Stimulated activated CD8-positive, alpha-beta memory T cell treated with anti-CD3 and anti-CD28 coated beads, Interleukin-7, amount 100 ng/mL, for 1 hour (primary cell): ENCODE results near the gene ATP6V1G2.
"Not testable (repeated sequence)": the region's sequence is repeated elsewhere in the genome, so short reads cannot be mapped to it uniquely, and the experiment has no call there.

Source experiments
- DNase-seq, 2 donors: peaks; one replicate each; pipeline ENCODE4 v3.0.0-alpha.2; 2020; ENCODE audit warnings: low read depth in 2 of 2

The ATP6V1G2 gene

DNA sequence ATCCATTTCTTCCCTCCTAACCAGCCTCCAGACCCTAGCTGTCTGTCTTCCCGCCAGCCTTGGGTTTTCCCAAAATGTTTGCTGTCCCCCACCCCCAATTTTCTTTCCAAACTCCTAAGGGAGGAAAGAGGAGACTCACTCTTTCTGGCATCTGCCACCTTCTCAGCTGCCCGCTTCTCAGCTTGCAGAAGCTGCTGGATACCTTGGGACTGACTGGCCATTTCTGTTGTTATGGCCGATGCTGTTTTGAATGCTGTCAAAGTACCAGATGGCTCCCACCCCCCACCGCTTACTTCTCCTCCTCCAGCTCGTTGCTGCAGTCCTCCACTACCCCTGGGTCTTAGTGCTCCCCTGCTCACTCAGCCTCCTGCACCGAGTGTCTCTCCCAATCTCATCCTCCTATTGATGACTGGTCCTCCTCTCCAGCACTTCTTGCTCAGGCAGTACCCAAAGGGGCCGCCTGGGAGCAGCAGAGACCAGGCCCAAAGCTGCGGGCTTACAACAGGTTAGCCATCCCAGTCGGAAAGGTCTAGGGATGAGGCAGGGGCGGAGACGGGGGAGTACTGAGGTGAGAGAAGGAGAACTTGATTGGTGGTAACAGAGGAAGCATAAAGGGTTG lies at the start of gene ATP6V1G2:
TSS of gene ATP6V1G2 (minus strand) at position 270 of the 619 bp plus-strand sequence. CDS start at position 221, 49 bp downstream.
- DNase-seq: peak; percentile 55 to 73

DNA sequence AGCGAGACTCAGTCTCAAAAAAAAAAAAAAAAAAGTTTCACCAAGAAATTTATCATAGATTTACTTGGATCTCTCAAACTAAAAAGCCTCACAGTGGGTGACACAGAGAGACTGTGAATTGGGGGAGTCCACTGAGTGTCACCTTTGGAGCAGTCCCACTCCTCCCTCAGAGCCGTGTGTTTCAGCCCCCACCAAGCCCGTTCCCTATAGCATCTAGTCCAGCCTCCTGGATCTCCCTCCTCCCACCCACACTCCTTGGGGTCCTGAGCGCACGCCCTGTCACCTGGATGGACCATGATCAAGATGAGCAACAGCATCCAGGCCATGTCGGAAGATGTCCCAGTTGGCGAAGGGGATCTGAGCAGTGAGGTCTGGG lies 46.0 kb upstream of the ATP6V1G2 start:
- DNase-seq: no peak

DNA sequence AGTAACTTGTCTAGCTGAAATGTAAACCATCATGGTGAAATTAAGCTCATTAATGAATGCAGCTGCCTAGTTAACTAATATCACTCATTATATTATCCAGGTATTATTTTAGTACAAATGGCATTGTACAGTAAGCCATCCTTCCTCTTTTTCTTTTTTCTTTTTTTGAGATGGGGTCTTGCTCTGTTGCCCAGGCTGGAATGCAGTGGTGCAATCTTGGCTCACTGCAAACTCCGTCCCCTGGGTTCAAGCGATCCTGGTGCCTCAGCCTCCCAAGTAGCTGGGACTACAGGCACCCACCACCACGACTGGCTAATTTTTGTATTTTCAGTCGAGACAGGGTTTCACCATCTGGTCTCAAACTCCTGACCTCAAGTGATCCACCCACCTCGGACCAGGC lies 44.3 kb upstream of the ATP6V1G2 start:
- not testable (repeated sequence) for DNase-seq

DNA sequence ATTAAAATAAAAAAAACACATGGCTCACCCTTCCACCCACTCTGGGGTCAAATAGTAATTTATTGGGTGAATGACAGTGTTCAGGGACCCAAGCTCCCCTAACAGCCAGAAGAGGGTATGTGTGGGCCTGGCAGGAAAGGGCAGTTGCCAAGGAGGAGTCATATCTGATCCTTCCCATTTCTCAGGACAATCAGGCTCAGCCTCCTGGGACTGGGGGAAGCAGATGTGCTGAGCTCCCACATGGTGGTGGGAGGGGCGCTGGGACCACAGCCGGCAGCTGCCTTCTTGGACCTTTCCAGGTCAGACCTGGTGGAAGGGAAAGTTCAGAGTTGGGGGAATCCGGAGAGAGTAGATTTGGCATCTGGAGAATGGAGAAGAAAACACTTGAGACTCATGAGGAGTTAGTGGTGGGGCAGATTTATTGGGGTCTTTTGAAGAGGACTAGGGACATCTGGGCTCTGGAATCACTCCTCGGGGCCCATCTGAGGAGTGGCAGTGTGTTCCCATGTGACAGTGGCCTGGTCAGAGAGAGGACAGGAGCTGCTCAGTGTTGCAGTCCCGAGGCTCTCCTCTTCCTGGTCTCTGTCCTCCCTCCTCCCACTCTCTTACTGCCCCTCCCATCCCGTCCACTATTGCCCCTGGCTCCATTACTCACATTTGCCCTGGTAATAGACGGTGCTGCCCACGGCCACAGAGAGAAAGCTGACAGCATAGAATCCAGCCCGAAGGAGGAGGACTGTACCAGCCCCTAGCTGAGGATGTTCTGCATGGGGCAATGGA lies 42.7 kb upstream of the ATP6V1G2 start:
- DNase-seq: no peak

DNA sequence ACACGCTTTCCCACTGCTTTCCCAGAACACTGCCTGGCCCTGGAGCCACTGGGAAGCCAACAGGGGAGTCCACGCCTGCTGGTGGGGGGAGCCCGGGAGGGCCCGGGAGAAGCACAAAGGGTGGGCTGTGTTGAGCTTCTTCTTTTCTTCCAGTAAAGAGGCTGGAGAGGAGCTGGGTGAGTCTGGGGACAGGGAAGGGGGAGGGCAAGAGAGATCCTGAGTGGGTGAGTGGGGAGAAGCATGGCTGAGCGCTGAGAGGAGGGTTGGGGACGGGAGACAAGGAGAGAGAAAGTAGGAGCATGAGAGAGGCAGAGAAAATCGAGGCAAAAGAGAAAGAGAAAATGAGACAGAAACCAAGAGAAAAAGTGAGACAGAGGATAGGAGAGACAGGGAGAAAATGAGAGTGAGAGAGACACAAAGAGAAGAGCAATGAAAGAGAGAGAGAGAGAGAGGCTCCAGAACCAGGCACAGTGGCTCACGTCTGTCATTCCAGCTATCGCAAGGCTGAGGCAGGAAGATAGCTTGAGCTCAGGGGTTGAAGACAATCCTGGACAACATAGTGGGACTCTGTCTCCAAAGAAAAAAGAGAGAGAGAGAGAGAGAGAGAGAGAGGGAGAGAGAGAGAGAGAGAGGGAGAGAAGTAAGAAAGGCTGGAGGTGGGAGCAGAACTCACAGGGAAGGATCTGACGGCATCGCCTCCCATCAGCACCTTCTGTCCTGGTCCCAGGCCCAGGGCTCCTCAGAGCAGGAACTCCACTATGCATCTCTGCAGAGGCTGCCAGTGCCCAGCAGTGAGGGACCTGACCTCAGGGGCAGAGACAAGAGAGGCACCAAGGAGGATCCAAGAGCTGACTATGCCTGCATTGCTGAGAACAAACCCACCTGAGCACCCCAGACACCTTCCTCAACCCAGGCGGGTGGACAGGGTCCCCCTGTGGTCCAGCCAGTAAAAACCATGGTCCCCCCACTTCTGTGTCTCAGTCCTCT lies 41.7 kb upstream of the ATP6V1G2 start:
- DNase-seq: no peak

DNA sequence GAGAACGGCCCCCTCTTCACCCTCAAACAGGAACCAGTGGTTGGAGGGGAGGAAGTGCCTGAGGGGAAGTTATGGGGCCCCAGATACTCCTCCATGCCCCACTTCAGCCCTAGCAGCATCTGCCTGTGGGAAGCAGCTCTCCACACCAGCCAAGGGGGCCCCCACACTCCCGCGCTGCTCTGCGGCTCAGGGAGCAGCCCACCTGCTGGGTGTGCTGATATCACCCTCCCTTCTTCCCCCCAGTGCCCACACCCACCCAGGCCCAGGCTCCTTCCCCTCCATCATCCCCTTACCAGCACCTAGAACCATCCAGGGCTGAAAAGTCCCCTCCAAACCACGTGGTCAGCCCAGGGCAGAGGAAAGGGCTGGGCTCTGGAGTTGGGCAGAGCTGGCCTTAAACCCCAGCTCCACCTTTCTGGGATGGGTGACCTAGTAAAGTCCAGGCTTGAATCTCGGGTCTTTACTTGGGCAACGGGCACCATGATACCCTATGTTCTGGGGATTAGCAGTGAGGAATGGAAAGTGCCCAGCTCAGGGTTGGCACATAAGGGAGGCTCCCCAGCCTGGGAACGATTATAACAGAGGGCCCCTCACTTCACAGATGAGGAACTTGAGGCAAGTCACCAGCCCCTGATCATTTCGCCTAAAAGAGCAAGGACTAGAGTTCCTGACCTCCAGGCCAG lies 40.3 kb upstream of the ATP6V1G2 start:
- DNase-seq: no peak

DNA sequence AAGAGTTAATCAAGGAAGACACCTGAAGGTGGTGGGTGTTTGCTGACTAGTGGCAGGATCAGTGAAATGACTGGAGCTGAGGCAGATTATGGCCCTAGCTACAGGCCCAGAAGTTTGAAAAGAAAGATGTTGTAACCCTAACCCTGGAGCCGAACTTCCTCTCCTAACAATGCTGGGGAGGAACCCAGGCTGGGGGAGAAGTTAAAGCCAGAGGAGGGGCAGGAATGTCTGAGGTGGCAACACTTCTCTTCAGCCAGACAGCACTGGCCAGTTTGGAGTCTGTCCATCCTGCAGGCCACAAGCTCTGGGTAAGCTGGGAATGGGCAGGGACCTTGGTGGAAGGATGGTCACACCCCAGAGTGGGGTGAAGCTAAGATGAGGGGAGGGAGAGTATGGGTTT lies 39.6 kb upstream of the ATP6V1G2 start, which contains the start of gene LST1:
TSS of gene LST1 (plus strand) at position 270 of the 400 bp plus-strand sequence. CDS start 1,023 bp downstream, outside the sequence.
- no peak for DNase-seq

DNA sequence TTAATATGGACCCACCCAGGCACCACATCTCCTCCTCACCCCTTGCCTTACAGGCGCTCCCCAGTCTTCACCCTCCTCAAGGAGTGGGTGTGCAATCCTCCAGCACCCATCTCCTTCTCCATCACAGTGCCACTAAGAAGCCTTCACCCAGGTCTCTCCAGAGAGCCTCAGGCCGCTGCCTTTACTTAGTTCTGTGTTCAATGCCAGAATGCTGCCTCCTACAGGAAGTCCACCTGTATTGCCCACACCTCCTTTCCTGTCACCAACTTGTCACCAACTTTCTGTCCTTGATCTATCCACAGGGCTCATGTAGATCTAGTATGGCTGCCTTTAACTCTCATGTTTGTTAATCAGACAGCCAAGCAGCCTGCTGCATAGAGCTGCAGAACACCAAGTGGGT lies 39.1 kb upstream of the ATP6V1G2 start:
- DNase-seq: no peak

DNA sequence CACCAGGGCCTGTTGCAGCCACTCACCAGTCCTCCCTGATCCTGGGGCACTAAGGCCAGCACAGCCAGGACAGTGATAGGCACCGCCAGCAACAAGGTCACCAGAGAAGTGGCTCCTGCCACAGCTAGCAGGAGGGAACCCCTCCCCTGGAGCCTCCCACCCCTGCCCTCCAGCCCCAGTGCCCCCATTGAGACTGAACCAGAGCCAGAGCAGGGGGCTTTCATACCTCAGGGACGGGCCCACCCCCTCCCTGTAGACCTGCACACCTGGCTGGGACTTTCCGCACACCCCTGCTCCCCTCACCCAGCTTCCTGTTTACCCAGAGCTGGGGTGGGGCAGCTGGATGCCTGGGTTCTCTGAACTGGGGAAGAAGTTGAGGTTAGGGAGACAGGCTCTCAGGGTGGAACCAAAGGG lies 35.8 kb upstream of the ATP6V1G2 start, which contains the start of gene LTB:
TSS of gene LTB (minus strand) at position 195 of the 414 bp plus-strand sequence. CDS start at position 188, 7 bp downstream.
- no peak for DNase-seq

DNA sequence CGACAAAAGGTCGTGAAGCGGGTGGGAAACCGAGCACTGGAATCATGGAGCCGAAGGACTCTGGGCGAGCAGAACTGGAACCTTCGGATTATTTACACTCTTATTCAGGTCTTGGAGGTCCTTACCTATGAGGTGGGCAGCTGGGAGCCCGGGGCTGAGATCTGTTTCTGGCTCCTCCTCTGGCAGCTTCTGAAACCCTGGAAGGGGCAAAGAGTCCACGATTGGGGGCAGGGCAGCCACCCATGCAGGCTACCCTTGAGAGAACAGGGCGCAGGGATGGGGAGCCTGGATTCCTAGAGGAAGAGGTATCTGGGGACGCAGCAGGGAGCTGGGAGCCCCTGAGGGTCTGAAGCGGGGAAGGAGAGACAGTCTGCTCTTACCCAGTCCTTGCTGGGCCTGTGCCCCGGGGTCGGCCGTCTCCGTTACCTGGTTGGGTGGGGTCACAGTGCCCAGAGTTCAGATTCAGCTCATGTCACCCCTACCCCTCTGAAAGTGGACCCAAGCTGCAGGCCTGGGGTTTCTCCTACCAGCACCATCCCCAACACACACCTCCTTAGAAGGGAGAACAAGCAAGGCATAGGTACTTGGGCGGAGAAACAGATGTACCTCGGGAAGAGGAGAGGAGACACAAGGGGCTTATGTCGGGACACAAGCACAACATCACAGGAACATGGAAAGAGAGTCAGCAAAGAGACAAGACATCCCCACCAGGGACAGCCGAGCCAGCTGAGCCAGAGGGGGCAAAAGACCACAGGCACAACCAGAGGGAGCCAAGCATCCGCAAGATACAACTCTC lies 35.2 kb upstream of the ATP6V1G2 start:
- DNase-seq: no peak

DNA sequence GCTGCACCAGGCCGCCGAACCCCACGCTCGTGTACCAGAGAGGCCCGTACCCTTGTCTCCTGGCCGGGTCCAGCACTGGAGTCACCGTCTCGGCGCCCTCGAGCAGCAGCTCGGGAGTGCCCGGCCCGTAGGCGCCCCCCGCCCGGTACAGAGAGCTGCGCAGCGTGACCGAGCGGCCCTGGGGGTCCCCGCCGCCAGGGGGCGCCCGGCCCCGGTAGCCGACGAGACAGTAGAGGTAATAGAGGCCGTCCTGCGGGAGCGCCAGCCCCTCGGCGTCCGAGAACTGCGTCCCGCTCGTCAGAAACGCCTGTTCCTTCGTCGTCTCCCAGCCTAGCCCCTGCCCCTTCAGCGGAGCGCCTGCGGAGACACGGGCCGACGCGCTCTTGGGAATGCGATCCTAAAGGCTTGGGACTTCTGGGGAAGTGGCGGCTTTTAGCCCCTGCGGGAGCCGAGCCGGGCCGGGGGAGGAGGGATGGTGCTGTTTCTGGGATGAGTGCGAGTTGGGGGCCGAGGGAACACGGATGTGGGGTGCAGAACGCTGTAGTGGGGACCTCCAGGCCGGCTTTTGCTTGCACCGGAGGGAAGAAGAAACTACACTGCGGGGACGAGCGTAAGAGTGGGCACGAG lies 34.5 kb upstream of the ATP6V1G2 start:
- DNase-seq: peak; percentile 82 to 86

DNA sequence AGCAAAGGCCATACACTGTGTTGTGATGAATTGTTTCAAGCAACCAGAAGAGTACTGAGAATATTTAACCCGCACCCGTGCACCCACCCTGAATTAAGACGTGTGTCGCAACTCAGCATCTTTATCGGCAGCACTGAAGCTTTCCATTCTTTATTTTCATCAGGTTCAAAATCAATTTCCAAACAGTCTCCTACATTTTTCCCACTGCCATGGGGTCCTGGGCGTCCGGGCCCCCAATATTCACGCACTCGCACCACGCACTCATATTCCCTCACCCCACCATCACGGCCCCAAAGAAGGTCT lies 34.0 kb upstream of the ATP6V1G2 start:
- no peak for DNase-seq

DNA sequence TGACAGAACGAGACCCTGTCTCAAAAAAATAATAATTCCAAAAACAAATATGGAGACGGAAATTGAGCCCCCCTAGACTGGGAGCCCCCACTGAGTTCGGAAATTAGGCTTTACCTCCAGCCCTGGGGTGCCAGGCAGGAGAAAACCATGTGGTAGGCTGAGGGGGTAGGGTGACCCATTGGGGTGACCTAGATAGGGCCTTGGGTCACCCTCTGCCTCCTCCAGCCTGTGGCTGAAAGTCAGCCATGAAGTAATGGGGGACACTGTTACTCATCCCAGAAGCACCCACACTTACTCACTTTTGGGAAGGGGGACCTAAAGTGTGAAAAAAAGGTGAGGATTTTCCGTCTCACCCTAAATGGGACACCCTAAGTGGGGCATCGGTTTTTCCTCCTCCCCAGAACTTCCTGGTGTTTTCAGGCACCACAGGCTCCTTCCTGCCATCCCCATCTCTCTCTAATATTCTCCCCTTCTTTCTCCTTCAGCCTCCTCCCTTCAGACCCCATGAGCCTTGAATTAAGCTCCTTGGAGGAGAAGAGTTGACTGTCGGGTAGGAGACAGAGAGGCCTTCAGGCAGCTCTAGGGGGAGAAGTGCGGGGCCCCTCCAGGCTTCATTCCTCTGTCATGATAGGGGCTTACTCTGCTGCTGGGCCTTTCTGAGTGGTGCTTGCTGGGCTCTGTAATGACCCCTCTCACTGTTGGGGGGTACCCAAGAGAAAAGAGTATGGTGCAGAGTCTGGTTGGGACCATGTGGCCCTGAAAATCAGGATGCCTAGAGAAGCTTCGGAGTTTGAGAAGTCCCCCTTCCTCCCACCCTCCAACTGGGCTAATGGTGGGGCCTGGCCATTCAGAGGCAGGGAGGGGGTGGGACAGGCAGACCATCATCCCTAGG lies 33.4 kb upstream of the ATP6V1G2 start:
- no peak for DNase-seq

DNA sequence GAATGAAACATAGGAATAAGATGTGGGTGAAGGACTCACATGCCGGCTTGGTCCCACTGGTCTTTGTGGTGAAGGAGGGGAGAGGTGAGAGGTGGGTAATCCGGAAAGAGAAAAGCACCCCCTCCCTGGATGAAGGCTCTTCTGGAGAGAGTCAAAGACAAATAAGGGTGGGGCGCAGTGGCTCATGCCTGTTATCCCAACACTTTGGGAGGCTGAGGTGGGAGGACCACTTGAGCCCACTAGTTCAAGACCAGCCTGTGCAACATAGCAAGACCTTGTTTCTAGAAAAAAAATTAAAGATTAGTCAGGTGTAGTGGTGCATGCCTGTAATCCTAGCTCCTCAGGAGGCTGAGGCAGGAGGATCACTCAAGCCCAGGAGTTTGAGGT lies 32.7 kb upstream of the ATP6V1G2 start:
- no peak for DNase-seq

DNA sequence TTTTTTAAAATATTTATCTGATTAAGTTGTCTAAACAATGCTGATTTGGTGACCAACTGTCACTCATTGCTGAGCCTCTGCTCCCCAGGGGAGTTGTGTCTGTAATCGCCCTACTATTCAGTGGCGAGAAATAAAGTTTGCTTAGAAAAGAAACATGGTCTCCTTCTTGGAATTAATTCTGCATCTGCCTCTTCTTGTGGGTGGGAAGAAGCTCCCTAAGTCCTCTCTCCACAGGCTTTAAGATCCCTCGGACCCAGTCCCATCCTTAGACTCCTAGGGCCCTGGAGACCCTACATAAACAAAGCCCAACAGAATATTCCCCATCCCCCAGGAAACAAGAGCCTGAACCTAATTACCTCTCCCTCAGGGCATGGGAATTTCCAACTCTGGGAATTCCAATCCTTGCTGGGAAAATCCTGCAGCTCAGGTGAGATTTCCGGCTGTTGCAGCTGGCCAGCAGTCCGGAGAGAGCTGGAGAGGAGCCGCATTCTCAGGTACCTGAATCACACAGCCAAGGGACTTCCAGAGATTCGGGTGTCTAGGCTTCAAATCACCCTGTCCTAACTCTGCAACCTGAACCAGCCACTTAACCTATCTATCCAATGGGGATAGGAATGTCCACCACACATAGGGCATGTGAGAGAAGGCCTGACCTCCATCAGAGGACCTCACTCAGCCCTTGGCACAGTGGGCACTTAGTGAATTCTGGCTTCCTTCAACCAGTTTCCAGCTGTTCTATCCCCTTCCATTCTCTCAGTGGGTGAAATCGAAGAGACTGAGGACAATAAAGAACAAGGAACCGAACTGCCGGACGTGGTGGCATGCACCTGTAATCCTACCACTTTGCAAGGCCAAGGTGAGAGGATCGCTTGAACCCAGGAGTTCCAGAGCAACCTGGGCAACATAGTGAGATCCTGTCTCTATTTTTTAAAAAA lies 32.0 kb upstream of the ATP6V1G2 start:
- DNase-seq: no peak

DNA sequence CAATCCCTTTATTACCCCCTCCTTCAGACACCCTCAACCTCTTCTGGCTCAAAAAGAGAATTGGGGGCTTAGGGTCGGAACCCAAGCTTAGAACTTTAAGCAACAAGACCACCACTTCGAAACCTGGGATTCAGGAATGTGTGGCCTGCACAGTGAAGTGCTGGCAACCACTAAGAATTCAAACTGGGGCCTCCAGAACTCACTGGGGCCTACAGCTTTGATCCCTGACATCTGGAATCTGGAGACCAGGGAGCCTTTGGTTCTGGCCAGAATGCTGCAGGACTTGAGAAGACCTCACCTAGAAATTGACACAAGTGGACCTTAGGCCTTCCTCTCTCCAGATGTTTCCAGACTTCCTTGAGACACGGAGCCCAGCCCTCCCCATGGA lies 31.2 kb upstream of the ATP6V1G2 start:
- DNase-seq: no peak

DNA sequence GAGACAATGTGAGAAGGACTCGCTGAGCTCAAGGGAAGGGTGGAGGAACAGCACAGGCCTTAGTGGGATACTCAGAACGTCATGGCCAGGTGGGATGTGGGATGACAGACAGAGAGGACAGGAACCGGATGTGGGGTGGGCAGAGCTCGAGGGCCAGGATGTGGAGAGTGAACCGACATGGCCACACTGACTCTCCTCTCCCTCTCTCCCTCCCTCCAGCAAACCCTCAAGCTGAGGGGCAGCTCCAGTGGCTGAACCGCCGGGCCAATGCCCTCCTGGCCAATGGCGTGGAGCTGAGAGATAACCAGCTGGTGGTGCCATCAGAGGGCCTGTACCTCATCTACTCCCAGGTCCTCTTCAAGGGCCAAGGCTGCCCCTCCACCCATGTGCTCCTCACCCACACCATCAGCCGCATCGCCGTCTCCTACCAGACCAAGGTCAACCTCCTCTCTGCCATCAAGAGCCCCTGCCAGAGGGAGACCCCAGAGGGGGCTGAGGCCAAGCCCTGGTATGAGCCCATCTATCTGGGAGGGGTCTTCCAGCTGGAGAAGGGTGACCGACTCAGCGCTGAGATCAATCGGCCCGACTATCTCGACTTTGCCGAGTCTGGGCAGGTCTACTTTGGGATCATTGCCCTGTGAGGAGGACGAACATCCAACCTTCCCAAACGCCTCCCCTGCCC lies 30.6 kb upstream of the ATP6V1G2 start:
- DNase-seq: no peak
